GM12874 (cell line): ENCODE results near the gene BRPF1.

Source experiments
- CTCF ChIP-seq: IDR thresholded peaks from 2 replicates; pipeline ENCODE4 v1.5.1; 2011; ENCODE audit warnings: low read depth, mild to moderate bottlenecking, control low read depth, low read length, moderate library complexity; ENCODE audit not compliant: insufficient read depth

BRPF1 gene

DNA sequence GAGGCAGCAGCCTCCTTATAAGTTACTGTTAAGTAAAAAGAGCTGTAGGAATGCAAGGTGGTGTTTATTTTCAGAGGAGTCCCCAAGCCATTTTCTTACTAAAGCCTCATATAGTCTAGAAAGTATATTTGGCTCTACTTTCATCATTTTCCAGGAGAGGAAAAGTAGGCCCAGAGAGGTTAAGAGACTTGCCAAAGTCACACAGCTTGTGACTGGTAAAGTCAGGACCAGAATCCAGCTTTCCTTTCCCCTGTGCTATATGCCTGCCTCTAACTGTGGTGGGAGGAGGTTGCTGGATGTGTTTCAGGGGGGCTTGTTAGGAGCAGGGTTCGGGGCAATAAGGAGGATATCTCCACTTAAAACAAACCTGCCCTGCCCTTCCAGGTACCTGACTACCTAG, 11.0 kb downstream of the BRPF1 start:
- TF ChIP-seq CTCF: no peak

- no peak for TF ChIP-seq CTCF
Measured at GRCh38 chr3:9743548-9743947, 12.0 kb downstream of the BRPF1 start.

GRCh38 chr3:9744162-9744561, 12.6 kb downstream of the BRPF1 start:
- TF ChIP-seq CTCF: no peak

DNA sequence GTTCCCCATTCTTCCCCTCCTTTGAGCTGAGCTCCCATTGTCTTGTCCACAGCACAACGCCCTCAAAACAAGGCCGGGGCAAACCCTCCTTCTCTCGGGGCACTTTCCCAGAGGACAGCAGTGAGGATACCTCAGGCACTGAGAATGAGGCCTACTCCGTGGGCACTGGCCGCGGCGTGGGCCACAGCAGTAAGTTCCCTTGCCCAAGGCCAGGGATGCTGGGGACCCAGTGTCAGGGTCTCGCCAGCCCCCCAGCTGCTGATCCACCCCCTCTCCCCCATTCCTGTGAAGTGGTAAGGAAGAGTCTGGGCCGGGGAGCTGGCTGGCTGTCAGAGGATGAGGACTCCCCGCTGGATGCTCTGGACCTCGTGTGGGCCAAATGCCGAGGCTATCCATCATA, 14.0 kb downstream of the BRPF1 start:
- no peak for TF ChIP-seq CTCF

DNA sequence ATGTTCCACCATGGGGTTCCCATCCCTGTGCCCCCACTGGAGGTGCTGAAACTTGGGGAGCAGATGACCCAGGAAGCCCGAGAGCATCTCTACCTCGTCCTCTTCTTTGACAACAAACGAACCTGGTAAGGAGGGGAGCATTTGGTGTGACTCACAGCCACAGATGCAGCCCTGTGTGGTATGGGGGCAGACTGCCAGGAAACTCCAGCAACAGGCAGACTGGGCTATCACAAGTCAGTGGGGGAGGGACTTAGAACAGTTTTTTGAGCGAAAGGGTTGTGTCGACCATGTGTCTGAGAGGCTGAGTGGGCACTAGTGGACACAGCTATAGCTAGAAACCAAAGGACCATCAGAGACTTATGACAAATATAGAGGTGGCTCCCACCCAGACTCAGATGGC, 14.8 kb downstream of the BRPF1 start:
- TF ChIP-seq CTCF: no peak

GRCh38 chr3:9747267-9747666, 15.7 kb downstream of the BRPF1 start:
- TF ChIP-seq CTCF: no peak

GRCh38 chr3:9748031-9748430, 16.5 kb downstream of the BRPF1 start:
- TF ChIP-seq CTCF: no peak

GRCh38 chr3:9749296-9749644, 17.7 kb downstream of the BRPF1 start:
- no peak for TF ChIP-seq CTCF
